ENCODE results near the gene NGFR.

- TF ChIP-seq POLR2A (IDR thresholded peaks at IDR 0.05; ENCODE audit: low read depth, low read length) = no peak
- no peak for TF ChIP-seq POLR2AphosphoS5 (IDR thresholded peaks at IDR 0.05; ENCODE audit: low read depth, low read length)
- no peak for TF ChIP-seq PAX5 (IDR thresholded peaks at IDR 0.05; ENCODE audit: insufficient read depth, low read length, severe bottlenecking)
Measured at GRCh38 chr17:49525831-49526741, 31.0 kb downstream of the NGFR start.
